Mammary epithelial cell (primary cell): ENCODE data around the gene MAPT.

Experiments used
- CTCF ChIP-seq, 2 donors: IDR thresholded peaks in 1 of 2; conservative IDR thresholded peaks in 1 of 2; 2 replicates each; pipeline ENCODE4 v1.5.1; 2011 to 2012; ENCODE audit warnings: inconsistent platforms in 2 of 2, low read length in 2 of 2, mild to moderate bottlenecking in 2 of 2, control low read depth in 1 of 2, low read depth in 1 of 2; ENCODE audit not compliant: insufficient read depth in 1 of 2; ENCODE audit errors: extremely low read depth in 1 of 2
- EZH2 ChIP-seq: IDR thresholded peaks from 2 replicates; pipeline ENCODE4 v1.6.1; 2012; ENCODE audit warnings: low read length, inconsistent platforms, borderline replicate concordance

GRCh38 chr17:46063241-46063640 lies 168.9 kb downstream of the MAPT start:
- TF ChIP-seq CTCF (conservative IDR thresholded peaks at IDR 0.05 in 1 of 2, IDR thresholded peaks at IDR 0.05 in 1 of 2; ENCODE audit: extremely low read depth in 1 of 2, insufficient read depth in 1 of 2, low read depth in 1 of 2, low read length in 2 of 2) (no peak), EZH2 (no peak)
